HG03520 (cell line): ENCODE data around the gene RTKN.

ENCODE experiments used
- ATAC-seq: cut with Tn5 transposase; IDR thresholded peaks from one replicate; pipeline ENCODE4 v1.9.1; 2021; ENCODE audit warnings: mild to moderate bottlenecking, moderate library complexity; ENCODE audit not compliant: unreplicated experiment

Gene RTKN

GRCh38 chr2:74440378-74441169, 1.2 kb downstream of the RTKN start:
- peak; percentile 83 for ATAC-seq

DNA sequence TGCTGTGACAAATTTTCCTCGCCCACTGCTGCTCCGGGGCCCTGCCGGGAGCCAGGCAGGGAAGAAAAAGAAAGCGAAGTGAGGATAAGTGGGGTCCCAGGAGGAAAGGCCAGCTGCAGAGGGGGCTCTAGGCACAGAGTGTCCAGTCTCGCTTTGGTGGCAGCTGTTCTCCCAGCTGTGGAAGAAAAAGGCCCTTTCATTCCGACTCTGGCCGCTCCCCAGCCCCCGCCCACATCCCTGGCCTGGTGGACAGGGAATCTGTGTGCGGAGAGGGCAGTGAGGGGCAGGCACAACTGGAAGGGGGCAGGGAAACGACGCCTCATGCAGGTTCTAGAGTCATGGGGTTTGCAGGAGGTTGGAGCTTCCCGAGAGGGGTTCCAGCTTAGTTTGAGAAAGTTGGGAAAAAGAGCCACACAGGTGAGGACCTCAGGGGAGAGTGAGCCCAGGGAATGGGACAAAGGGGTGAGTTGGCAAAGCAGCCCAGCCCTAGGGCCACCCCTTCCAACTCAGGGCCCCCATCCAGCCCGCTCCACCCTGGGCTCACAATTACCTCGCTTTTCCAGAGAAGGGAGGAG, 1.8 kb downstream of the RTKN start:
- no peak for ATAC-seq

DNA sequence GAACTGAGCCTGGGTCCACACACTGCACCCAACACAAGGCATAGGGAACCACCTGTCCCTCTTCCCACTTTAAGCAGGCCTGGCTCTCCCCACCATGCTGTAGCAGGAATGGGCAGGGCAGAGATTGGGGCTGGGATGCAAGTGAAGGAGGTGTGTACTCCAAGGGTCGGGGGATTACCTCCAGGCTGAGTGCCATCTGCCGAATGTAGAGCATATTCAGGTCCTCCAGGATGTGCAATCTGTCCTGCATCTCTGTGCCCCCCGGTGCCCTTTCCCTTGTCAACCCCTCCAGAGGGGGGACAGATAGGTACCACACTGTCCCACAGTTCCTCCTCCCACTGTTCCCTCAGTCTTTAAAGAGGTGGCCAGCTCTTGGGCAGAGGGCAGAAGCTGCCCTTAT, 2.4 kb downstream of the RTKN start:
- ATAC-seq = no peak

DNA sequence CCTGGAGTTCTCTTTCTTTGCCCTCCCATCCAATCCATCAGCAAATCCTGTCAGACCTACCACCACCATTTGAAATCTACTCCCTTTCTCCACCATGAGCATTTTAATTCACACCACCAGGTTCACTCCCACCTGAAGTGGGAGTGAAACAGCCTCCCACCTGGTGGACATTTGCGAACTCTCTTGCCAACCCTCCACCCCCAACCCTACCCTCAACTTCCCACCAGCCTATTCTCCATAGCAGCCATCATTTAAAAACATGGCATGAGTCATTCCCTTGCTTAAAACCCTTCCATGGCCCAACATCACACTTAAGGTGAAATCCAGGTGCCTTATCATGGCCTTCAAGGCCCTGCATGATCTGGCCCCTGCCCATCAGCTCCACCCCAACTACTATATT, 3.5 kb downstream of the RTKN start:
- ATAC-seq = no peak

GRCh38 chr2:74436848-74437695, 4.7 kb downstream of the RTKN start:
- ATAC-seq = no peak

DNA sequence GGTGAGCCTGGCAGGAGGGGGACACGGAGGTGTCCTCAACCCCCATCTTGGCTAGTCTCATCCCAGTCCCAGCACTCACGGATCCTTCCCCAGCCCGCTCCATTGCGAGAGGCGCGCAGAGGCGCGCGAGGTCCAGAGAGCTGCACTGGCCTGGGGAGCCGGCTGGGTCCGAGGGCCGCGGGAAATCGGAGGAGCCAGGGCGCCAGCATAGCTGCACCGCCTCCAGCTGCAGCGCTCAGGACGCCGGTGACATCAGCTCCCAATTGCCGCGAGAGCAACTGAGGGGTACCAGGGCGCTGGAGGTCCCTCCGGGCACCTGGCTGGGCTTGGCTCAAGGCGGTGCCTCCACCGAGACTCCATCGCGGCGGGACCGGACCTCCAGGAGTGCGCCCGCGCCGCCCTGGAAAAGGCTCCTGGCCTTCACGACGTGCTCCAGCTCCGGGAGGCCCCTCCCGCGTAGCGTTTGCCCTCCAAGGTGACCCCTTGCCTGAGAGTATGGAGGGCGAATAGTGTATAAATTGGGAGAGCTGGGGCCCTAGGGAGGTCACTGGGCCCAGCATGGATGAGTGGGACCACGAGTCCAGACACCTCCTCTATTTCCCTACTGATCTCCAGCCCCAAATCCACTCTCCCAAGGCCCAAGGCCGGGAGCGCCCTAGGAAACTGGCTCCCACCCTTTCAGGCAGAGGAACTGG, 5.5 kb downstream of the RTKN start:
- no peak for ATAC-seq

DNA sequence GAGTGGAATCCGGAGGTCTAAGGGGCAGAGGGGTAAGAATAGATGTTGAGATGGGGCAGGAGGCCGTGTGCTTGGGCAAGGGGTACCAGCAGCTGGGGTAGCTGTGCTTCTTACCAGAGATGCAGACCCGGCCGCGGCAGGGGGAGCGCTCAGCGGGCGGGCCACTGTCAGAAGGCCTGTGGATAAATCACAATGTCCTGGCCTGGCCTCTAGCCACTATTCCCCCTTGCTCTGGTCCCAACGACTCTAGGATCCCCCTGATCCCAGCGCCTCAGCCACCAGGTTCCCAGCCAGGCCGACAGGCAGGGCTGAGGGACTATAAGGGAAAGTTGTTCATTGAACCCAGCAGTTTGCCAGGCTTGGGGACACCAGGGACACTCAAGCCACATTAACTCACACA, 11.2 kb downstream of the RTKN start:
- ATAC-seq = no peak

GRCh38 chr2:74429487-74430451, 12.0 kb downstream of the RTKN start:
- ATAC-seq = no peak

- ATAC-seq = no peak
Observed at GRCh38 chr2:74428675-74429074, 13.1 kb downstream of the RTKN start.

- no peak for ATAC-seq
Observed at GRCh38 chr2:74427551-74427950, 14.2 kb downstream of the RTKN start.

GRCh38 chr2:74426181-74426758, 15.5 kb downstream of the RTKN start:
- no peak for ATAC-seq

DNA sequence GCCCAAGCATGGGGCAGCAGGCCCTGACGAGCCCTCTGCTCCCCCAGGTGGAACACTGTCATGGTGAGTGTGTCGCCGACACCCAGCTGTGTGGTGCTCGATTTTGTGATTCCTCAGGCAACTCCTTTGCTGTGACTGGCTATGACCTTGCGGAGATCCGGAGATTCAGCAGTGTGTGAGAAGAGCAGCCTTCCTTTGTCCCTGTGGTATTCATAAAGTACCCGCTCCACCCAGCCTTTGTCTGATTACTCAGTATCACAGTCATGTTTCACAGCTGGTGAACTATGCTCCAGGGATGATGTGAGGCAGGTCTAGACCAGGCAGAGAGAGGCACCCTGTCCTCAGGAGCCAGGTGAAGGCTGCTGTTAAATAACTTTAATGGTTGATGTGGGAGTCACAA, 16.2 kb downstream of the RTKN start:
- no peak for ATAC-seq

GRCh38 chr2:74424995-74425406, 16.7 kb downstream of the RTKN start:
- no peak for ATAC-seq

GRCh38 chr2:74424139-74424992, 17.4 kb downstream of the RTKN start:
- ATAC-seq = no peak

GRCh38 chr2:74423231-74424095, 18.3 kb downstream of the RTKN start:
- no peak for ATAC-seq

DNA sequence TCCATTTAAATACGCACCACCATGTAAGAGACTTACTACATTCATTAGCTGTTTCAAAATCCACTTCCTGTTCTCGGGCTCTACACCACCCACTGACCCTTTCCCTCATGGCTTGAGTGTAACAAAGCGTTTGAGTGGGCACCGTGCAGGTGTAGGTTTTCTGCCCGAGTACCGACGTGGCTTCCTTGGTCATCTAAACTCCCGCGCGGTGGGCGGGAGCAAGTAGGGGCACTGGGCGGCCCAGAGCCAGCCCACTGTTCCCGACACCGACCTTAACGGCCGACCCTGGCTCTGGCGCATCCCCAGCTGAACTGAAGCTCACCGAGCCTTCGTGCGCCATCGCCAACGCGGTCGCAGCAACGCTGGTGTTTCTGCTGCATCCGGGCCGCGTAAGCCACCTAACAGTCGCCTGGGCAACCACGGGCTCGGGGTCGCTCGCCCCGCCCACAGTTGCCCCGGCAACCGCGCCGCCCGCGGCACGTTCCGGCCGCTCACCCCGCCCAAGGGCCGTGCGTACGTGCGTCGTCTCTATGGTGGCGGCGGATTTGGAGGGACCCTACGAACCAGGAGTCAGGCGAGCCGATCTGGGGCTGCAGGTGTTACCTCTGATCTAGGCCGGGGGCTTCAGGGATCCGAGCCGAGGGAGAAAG, 20.4 kb downstream of the RTKN start, which contains the start of the genes C2orf81 and WDR54:
Gene C2orf81 (minus strand): TSS at position 399 of the 650 bp plus-strand sequence. CDS start 59 bp downstream, at position 340.
Gene WDR54 (plus strand): TSS at position 510 of the 650 bp plus-strand sequence. CDS start 424 bp downstream, outside the sequence.
- peak; percentile 89 for ATAC-seq
